Measurements from ENCODE around the gene ATP8A2.
"Not testable (repeated sequence)": the region's sequence is repeated elsewhere in the genome, so short reads cannot be mapped to it uniquely, and the experiment has no call there.

- TF ChIP-seq CTCF (IDR thresholded peaks at IDR 0.05); POLR2A (IDR thresholded peaks at IDR 0.05; ENCODE audit: low read depth); POLR2AphosphoS5 (IDR thresholded peaks at IDR 0.05); EP300 (IDR thresholded peaks at IDR 0.05): not testable (repeated sequence)
Measured at GRCh38 chr13:25360443-25360842, 11.3 kb upstream of the ATP8A2 start.
